K562 (cell line): Measurements from ENCODE around the gene BRD7. TPM values are rescaled to one million over a fixed set of nuclear protein-coding genes. Genes with fewer than 3 reads are reported as not detected.

Experiments used
- ATAC-seq: fragments of 200-7000 bp; cut with Tn5 transposase; 3 replicates; pipeline ENCODE4 v1.9.1; 2020; ENCODE audit warnings: moderate library complexity
- BruUV-seq: library from RNA; stranded (reverse); fragments of 400-500 nt; replicated peaks from 2 replicates; lab custom pipeline; 2021; lab: Mats Ljungman, UMichigan
- CTCF ChIA-PET: fragments of 300-600 bp; formaldehyde crosslinking; extraction: SDS; loops from one replicate; lab custom pipeline; 2021; ENCODE audit warnings: low intra/inter-chr PET ratio; lab: Yijun Ruan, JAX
- POLR2A ChIA-PET: fragments of 300-600, 350-650 bp; sonication (Branson Sonifier 250); formaldehyde crosslinking; extraction: SDS; loops from one replicate; lab custom pipeline; 2021; ENCODE audit warnings: antibody characterized with exemption, inconsistent platforms; lab: Yijun Ruan, JAX
- DNase-seq, 4 experiments: peaks; one replicate each; pipeline versions ENCODE4 v3.0.0 to v3.0.0-alpha.2; 2011 to 2018; ENCODE audit warnings: low spot score in 3 of 4, mixed read lengths in 3 of 4; ENCODE audit errors: extremely low read depth in 1 of 4
- FAIRE-seq: peaks from 2 replicates; lab custom pipeline; 2011; peaks lifted over from hg19 to GRCh38; lab: Jason Lieb, UNC
- H2AFZ ChIP-seq: 2 replicates; pipeline ENCODE4 v1.6.0; 2011; ENCODE audit warnings: low read depth, low read length, control low read depth, inconsistent platforms
- H3K27ac ChIP-seq: fragments of 200-600 bp; 3 replicates; pipeline ENCODE4 v1.8.0; 2011; ENCODE audit warnings: low read depth, mild to moderate bottlenecking, control low read depth, inconsistent platforms, low read length, moderate library complexity, mixed read lengths; ENCODE audit errors: extremely low read depth
- H3K27me3 ChIP-seq, 2 experiments: fragments of 300-600 bp in 1 of 2; 2 replicates in 1 of 2; 3 replicates in 1 of 2; pipeline versions ENCODE4 v1.6.0 to v1.8.0; 2011; ENCODE audit warnings: inconsistent platforms in 2 of 2, low read length in 2 of 2, mild to moderate bottlenecking in 1 of 2, mixed read lengths in 1 of 2, moderate library complexity in 1 of 2; ENCODE audit not compliant: control insufficient read depth in 2 of 2, insufficient read depth in 2 of 2
- H3K36me3 ChIP-seq: fragments of 300-600 bp; 3 replicates; pipeline ENCODE4 v1.8.0; 2011; ENCODE audit warnings: mild to moderate bottlenecking, low read length, inconsistent platforms; ENCODE audit not compliant: control insufficient read depth, insufficient read depth
- H3K4me1 ChIP-seq, 2 experiments: fragments of 200-600 bp in 1 of 2; replicated peaks in 1 of 2; 2 replicates in 1 of 2; 3 replicates in 1 of 2; pipeline versions ENCODE4 v1.5.1 to v1.8.0; 2011; ENCODE audit warnings: inconsistent platforms in 2 of 2, low read length in 2 of 2, mild to moderate bottlenecking in 1 of 2, mixed read lengths in 1 of 2, moderate library complexity in 1 of 2; ENCODE audit not compliant: control insufficient read depth in 2 of 2, insufficient read depth in 2 of 2
- H3K4me2 ChIP-seq: 2 replicates; pipeline ENCODE4 v1.6.1; 2011; ENCODE audit warnings: low read length, control low read depth, inconsistent platforms, mixed read lengths; ENCODE audit not compliant: insufficient read depth
- H3K4me3 ChIP-seq: fragments of 200-600 bp; sonication (generic), shearing (Covaris generic); 2 replicates; pipeline ENCODE4 v1.5.1; 2016; ENCODE audit warnings: control low read depth, inconsistent platforms
- H3K79me2 ChIP-seq: fragments of 200-600 bp; 3 replicates; pipeline ENCODE4 v1.8.0; 2011; ENCODE audit warnings: low read length, inconsistent platforms; ENCODE audit not compliant: control insufficient read depth, insufficient read depth
- H3K9ac ChIP-seq, 2 experiments: 2 replicates each; pipeline versions ENCODE4 v1.6.0 to v1.6.1; 2011; ENCODE audit warnings: low read depth in 2 of 2, low read length in 2 of 2, control low read depth in 1 of 2, inconsistent platforms in 1 of 2, mild to moderate bottlenecking in 1 of 2, mixed read lengths in 1 of 2; ENCODE audit not compliant: insufficient read depth in 1 of 2
- H3K9me1 ChIP-seq: one replicate; pipeline ENCODE4 v1.6.0; 2011; ENCODE audit warnings: inconsistent platforms, mild to moderate bottlenecking, low read length, moderate library complexity; ENCODE audit not compliant: control insufficient read depth, insufficient read depth
- H3K9me3 ChIP-seq: replicated peaks from 2 replicates; pipeline ENCODE4 v1.5.1; 2011; ENCODE audit warnings: low read depth, low read length, inconsistent platforms; ENCODE audit not compliant: control insufficient read depth, insufficient read depth
- H4K20me1 ChIP-seq: replicated peaks from 2 replicates; pipeline ENCODE4 v1.6.1; 2011; ENCODE audit warnings: low read length, inconsistent platforms, mixed read lengths; ENCODE audit not compliant: control insufficient read depth, insufficient read depth
- CXXC5 ChIP-seq: fragments of 250-450 bp; sonication (Bioruptor Pico); IDR thresholded peaks from 2 replicates; pipeline ENCODE4 v1.8.0; 2022; ENCODE audit warnings: inconsistent platforms, mild to moderate bottlenecking, moderate library complexity
- MBD2 ChIP-seq: sonication (generic); IDR thresholded peaks from 2 replicates; pipeline ENCODE4 v1.6.1; 2016; ENCODE audit warnings: low read depth, borderline replicate concordance
- MEF2D ChIP-seq: conservative IDR thresholded peaks from 2 replicates; pipeline ENCODE4 v1.6.1; 2016; ENCODE audit warnings: low read depth, missing genetic modification characterization, missing compliant biosample characterization
- NFRKB ChIP-seq: fragments of 450-650 bp; IDR thresholded peaks from 2 replicates; pipeline ENCODE4 v1.6.1; 2016; ENCODE audit warnings: low read depth
- NR3C1 ChIP-seq: sonication (generic); formaldehyde crosslinking; IDR thresholded peaks from 2 replicates; pipeline ENCODE4 v1.8.1; 2022; ENCODE audit warnings: missing genetic modification reagents
- PML ChIP-seq: IDR thresholded peaks from 2 replicates; pipeline ENCODE4 v1.6.1; 2012; ENCODE audit warnings: low read length, inconsistent platforms
- SAP30 ChIP-seq: fragments of 200-600 bp; sonication (generic); IDR thresholded peaks from 2 replicates; pipeline ENCODE4 v1.6.1; 2012; ENCODE audit warnings: borderline replicate concordance, low read depth, mild to moderate bottlenecking, moderate library complexity, low read length, control low read depth, inconsistent platforms; ENCODE audit not compliant: insufficient read depth, poor library complexity, severe bottlenecking
- SRSF1 ChIP-seq: fragments of 200-400 bp; formaldehyde crosslinking; IDR thresholded peaks from 2 replicates; pipeline ENCODE4 v1.6.1; 2017; ENCODE audit warnings: mild to moderate bottlenecking, low read depth, low read length, moderate library complexity
- ZNF121 ChIP-seq: sonication (generic); formaldehyde crosslinking; conservative IDR thresholded peaks from 2 replicates; pipeline ENCODE4 v1.8.0; 2022; ENCODE audit warnings: missing genetic modification reagents
- ZSCAN32 ChIP-seq: fragments of 450-650 bp; formaldehyde crosslinking; IDR thresholded peaks from 2 replicates; pipeline ENCODE4 v1.4.0; 2020; ENCODE audit warnings: mild to moderate bottlenecking, moderate library complexity
- WGBS: fragments of 100-300 bp; shearing (Covaris generic); methylation state at CpG from one replicate; pipeline ENCODE4 v1.1.6; 2016; ENCODE audit warnings: low coverage, mixed read lengths; ENCODE audit not compliant: insufficient coverage; ENCODE audit errors: missing lambda C conversion rate; 5-methylcytosine and 5-hydroxymethylcytosine counted together
- in situ Hi-C: fragments of 300-500 bp; cut with MboI; formaldehyde crosslinking; loops from 4 replicates; pipeline ENCODE4 v1.15.0; 2018; ENCODE audit warnings: inconsistent platforms, mixed read lengths
- intact Hi-C: fragments of 100-400 bp; cut with micrococcal nuclease; formaldehyde crosslinking; loops from 2 replicates; pipeline ENCODE4 v1.14.2; 2022
- polyA plus RNA-seq, 8 experiments: library from polyadenylated mRNA; depleted of rRNA in 4 of 8; stranded (reverse) in 5 of 8; unstranded in 3 of 8; fragments of >200 nt; fragmentation: Nextera tagmentation in 2 of 8; fragmentation: Illumina TruSeq in 1 of 8; extraction: Ambion mirVana in 2 of 8; extraction: Trizol in 1 of 8; gene quantifications; 2 replicates each; pipeline versions ENCODE4 v1.2.1 to v1.2.3, GENCODE V29; 2011 to 2014; ENCODE audit warnings: inconsistent platforms in 1 of 8, missing spikeins in 1 of 8
- total RNA-seq, 7 experiments: library from RNA; depleted of rRNA in 6 of 7; stranded (reverse); fragments of >200 nt in 6 of 7; fragmentation: Illumina TruSeq in 2 of 7; extraction: Trizol in 2 of 7; gene quantifications; 2 replicates each; pipeline versions ENCODE4 v1.2.1 to v1.2.3, GENCODE V29; 2011 to 2021; ENCODE audit warnings: low replicate concordance in 1 of 7
- TF ChIP-seq, protein P1 (sequence below), 2 experiments: IDR thresholded peaks; 2 replicates each; pipeline ENCODE4 v1.6.1; 2012; ENCODE audit warnings: improper control_type of control experiment in 2 of 2, low read depth in 2 of 2, low read length in 2 of 2, borderline replicate concordance in 1 of 2
- TF ChIP-seq, protein P2 (sequence below), 2 experiments: fragments of 200-800 bp in 1 of 2; sonication (Bioruptor generic) in 1 of 2; sonication (generic) in 1 of 2; formaldehyde crosslinking in 1 of 2; IDR thresholded peaks in 1 of 2; conservative IDR thresholded peaks in 1 of 2; 2 replicates each; pipeline versions ENCODE4 v1.5.0 to v1.6.1; 2016 to 2020; ENCODE audit warnings: missing compliant biosample characterization in 1 of 2, missing genetic modification characterization in 1 of 2, missing genetic modification reagents in 1 of 2

BRD7 gene
- total and polyA plus RNA-seq, 9 of the 15 experiments (the other 6 are each of a cell fraction or from before 2014, with no cell fraction given), result 20.6 to 101 (median 68.7) TPM

GRCh38 chr16:50326264-50326663 lies 42.5 kb downstream of the BRD7 start:
- H3K79me2 ChIP-seq, result no peaks in the 10 kb centered on the region
- intact Hi-C loops (loop anchor here (2.0 kb wide), 1 partner anchor 29 kb away; no protein-coding TSS in a partner anchor), in situ Hi-C loops (no loop called here)
- WGBS, result 92% methylated on average over 5 of the region's 5 CpGs
- H3K9me3 ChIP-seq, result no peaks in the 10 kb centered on the region
- H3K4me3 ChIP-seq, result no peak overlapping the region
- H3K27ac ChIP-seq, result no peak overlapping the region
- H3K4me2 ChIP-seq, result no peak overlapping the region
- H3K4me1 ChIP-seq, result peaks cover 0 to 15% of the 10 kb centered on the region in 2 experiments; a peak in 2 of 5 replicates
- H4K20me1 ChIP-seq, result 0 out of 2 replicates have a peak, but pooled peaks cover 6% of the 10 kb centered on the region
- no peak overlapping the region for H2AFZ ChIP-seq
- no peak overlapping the region for H3K9ac ChIP-seq
- POLR2A ChIA-PET, result interaction anchor here (1.4 to 3.0 kb wide), 2 partner anchors 13 to 40 kb away, joined by 5 to 10 read pairs; no protein-coding TSS in a partner anchor
- ATAC-seq, result no peak
- DNase-seq, result no peak
- no peak for TF ChIP-seq CXXC5 (CRISPR knock-in tag)
- TF ChIP-seq, protein P1, sequence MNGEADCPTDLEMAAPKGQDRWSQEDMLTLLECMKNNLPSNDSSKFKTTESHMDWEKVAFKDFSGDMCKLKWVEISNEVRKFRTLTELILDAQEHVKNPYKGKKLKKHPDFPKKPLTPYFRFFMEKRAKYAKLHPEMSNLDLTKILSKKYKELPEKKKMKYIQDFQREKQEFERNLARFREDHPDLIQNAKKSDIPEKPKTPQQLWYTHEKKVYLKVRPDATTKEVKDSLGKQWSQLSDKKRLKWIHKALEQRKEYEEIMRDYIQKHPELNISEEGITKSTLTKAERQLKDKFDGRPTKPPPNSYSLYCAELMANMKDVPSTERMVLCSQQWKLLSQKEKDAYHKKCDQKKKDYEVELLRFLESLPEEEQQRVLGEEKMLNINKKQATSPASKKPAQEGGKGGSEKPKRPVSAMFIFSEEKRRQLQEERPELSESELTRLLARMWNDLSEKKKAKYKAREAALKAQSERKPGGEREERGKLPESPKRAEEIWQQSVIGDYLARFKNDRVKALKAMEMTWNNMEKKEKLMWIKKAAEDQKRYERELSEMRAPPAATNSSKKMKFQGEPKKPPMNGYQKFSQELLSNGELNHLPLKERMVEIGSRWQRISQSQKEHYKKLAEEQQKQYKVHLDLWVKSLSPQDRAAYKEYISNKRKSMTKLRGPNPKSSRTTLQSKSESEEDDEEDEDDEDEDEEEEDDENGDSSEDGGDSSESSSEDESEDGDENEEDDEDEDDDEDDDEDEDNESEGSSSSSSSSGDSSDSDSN (IDR thresholded peaks at IDR 0.05; ENCODE audit: borderline replicate concordance in 1 of 2, low read depth in 2 of 2, low read length in 2 of 2), result no peak
- no peak for TF ChIP-seq SAP30
- no peak for TF ChIP-seq PML
- TF ChIP-seq ZSCAN32 (CRISPR knock-in tag), result no peak
- TF ChIP-seq SRSF1, result no peak
- no peak for TF ChIP-seq NFRKB
- TF ChIP-seq, protein P2, sequence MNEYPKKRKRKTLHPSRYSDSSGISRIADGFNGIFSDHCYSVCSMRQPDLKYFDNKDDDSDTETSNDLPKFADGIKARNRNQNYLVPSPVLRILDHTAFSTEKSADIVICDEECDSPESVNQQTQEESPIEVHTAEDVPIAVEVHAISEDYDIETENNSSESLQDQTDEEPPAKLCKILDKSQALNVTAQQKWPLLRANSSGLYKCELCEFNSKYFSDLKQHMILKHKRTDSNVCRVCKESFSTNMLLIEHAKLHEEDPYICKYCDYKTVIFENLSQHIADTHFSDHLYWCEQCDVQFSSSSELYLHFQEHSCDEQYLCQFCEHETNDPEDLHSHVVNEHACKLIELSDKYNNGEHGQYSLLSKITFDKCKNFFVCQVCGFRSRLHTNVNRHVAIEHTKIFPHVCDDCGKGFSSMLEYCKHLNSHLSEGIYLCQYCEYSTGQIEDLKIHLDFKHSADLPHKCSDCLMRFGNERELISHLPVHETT (CRISPR knock-in tag; conservative IDR thresholded peaks at IDR 0.05 in 1 of 2, IDR thresholded peaks at IDR 0.05 in 1 of 2), result no peak
- TF ChIP-seq ZNF121, result no peak
- no peak for TF ChIP-seq MBD2
- TF ChIP-seq NR3C1 (CRISPR knock-in tag), result no peak
- no peak for TF ChIP-seq MEF2D (tag)
- H3K9me1 ChIP-seq, result no peaks in the 10 kb centered on the region
- no TSS peak for BruUV-seq
- CTCF ChIA-PET, result no interaction called here
- H3K27me3 ChIP-seq, result no peaks in the 10 kb centered on the region
- FAIRE-seq, result no peak
- peaks cover 95% of the 10 kb centered on the region for H3K36me3 ChIP-seq
